ENCODE data around the gene BBS9.

The BBS9 gene

GRCh38 chr7:33129806-33130153 is 416 bp downstream of the BBS9 start:
- Histone ChIP-seq H3K27me3 (replicated peaks; ENCODE audit: control insufficient read depth, insufficient read depth, low read length) (no peaks in the 10 kb centered on the region), H3K4me1 (ENCODE audit: control insufficient read depth, insufficient read depth, low read length) (peaks cover 9% of the 10 kb centered on the region), H3K36me3 (ENCODE audit: control insufficient read depth, insufficient read depth, low read length, severe bottlenecking) (no peaks in the 10 kb centered on the region), H3K9me3 (ENCODE audit: control insufficient read depth, low read length) (peaks cover 5% of the 10 kb centered on the region), H3K4me3 (ENCODE audit: low read length) (peak overlapping the region; percentile 93), H3K9ac (ENCODE audit: low read length) (peak overlapping the region; percentile 85)
- no peak for DNase-seq (ENCODE audit: low read depth)

DNA sequence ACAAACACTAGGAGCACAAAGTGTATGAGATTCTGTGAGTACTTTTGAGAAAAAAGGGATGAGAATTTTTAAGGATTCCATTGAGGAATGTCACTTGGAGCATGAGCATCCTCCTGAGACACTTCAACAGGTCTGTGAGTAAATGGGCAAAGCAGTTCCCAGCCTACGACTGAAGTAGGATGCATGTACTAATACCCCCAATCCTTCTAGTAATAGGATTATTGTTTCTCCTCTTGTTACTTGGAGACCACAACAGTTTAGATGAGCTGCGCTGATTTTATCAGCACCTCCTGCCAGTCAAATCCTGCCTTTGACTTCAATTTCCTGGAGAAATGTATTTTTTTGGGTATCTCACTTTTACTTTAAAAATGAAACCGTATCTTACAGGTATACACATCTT is 820 bp downstream of the BBS9 start:
- peaks cover 6% of the 10 kb centered on the region for H3K9me3 ChIP-seq (ENCODE audit: control insufficient read depth, low read length)
- no peaks in the 10 kb centered on the region for H3K27me3 ChIP-seq (replicated peaks; ENCODE audit: control insufficient read depth, insufficient read depth, low read length)
- peaks cover 9% of the 10 kb centered on the region for H3K4me1 ChIP-seq (ENCODE audit: control insufficient read depth, insufficient read depth, low read length)
- no peaks in the 10 kb centered on the region for H3K36me3 ChIP-seq (ENCODE audit: control insufficient read depth, insufficient read depth, low read length, severe bottlenecking)
- peak overlapping the region; percentile 93 for H3K4me3 ChIP-seq (ENCODE audit: low read length)
- DNase-seq (ENCODE audit: low read depth): peak; percentile 36
- H3K9ac ChIP-seq (ENCODE audit: low read length): peak overlapping the region; percentile 85

DNA sequence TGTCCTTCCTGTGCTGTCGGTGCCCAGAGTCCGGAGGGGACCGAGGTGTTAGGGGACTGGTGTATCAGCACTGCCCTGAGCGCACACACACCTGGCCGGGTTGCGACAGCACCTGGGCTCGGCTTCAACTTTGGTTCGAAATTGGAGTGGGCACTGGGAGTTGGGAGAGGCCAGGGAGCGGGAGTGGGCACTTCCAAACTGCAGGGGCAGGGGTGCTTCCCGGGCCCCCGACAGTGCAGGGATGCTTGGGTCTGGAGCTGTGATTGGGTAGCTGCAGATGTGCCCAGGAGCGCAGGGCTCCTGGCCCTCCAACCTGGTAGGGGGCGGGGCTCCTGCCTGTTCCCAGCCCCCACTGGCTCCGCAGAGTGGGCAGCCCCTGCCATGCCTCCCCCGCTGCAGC is 7.7 kb downstream of the BBS9 start:
- Histone ChIP-seq H3K4me3 (ENCODE audit: low read length) (no peak overlapping the region), H3K36me3 (ENCODE audit: control insufficient read depth, insufficient read depth, low read length, severe bottlenecking) (no peaks in the 10 kb centered on the region), H3K27me3 (replicated peaks; ENCODE audit: control insufficient read depth, insufficient read depth, low read length) (no peaks in the 10 kb centered on the region), H3K9ac (ENCODE audit: low read length) (no peak overlapping the region), H3K9me3 (ENCODE audit: control insufficient read depth, low read length) (peaks cover 14% of the 10 kb centered on the region), H3K4me1 (ENCODE audit: control insufficient read depth, insufficient read depth, low read length) (no peaks in the 10 kb centered on the region)
- DNase-seq (ENCODE audit: low read depth): no peak

GRCh38 chr7:33142585-33142984 is 13.2 kb downstream of the BBS9 start:
- H3K4me1 ChIP-seq (ENCODE audit: control insufficient read depth, insufficient read depth, low read length): no peaks in the 10 kb centered on the region
- no peak for DNase-seq (ENCODE audit: low read depth)
- no peak overlapping the region for H3K9ac ChIP-seq (ENCODE audit: low read length)
- no peaks in the 10 kb centered on the region for H3K36me3 ChIP-seq (ENCODE audit: control insufficient read depth, insufficient read depth, low read length, severe bottlenecking)
- no peaks in the 10 kb centered on the region for H3K9me3 ChIP-seq (ENCODE audit: control insufficient read depth, low read length)
- no peak overlapping the region for H3K4me3 ChIP-seq (ENCODE audit: low read length)
- H3K27me3 ChIP-seq (replicated peaks; ENCODE audit: control insufficient read depth, insufficient read depth, low read length): no peaks in the 10 kb centered on the region

DNA sequence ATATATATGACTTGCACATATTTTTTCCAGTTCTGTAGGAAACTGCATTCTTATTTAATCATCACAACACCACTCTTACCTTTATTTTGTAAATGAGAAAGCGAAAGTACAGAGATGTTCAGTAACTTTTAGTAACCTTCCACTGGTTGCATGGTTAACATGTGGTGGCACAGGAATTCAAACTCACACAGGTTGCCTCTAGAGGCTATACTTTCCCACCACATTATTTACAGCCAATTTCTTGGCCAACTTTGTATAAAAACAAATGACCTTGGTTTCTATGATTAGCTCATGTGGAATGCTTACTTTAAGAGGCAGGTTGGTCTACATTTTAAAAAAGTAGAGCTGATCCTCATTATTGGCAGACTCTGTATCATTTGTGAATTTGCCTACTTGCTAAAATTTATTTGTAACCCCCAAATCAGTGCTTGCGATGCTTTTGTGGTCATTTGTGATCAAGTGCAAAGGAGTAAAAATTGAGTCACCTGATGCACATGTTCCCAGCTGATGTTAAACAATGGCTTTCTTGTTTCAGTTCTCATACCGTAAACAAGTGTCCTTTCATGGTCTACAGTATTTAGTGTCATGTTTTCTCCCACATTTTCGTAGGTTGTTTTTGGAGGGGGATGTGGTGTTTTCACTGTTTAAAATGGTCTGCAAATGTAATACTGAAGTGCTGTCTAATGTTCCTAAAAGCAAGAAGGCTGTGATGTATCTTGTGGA is 14.8 kb downstream of the BBS9 start:
- no peak overlapping the region for H3K4me3 ChIP-seq (ENCODE audit: low read length)
- DNase-seq (ENCODE audit: low read depth): no peak
- no peak overlapping the region for H3K9ac ChIP-seq (ENCODE audit: low read length)
- no peaks in the 10 kb centered on the region for H3K4me1 ChIP-seq (ENCODE audit: control insufficient read depth, insufficient read depth, low read length)
- H3K27me3 ChIP-seq (replicated peaks; ENCODE audit: control insufficient read depth, insufficient read depth, low read length): no peaks in the 10 kb centered on the region
- no peaks in the 10 kb centered on the region for H3K36me3 ChIP-seq (ENCODE audit: control insufficient read depth, insufficient read depth, low read length, severe bottlenecking)
- H3K9me3 ChIP-seq (ENCODE audit: control insufficient read depth, low read length): no peaks in the 10 kb centered on the region

DNA sequence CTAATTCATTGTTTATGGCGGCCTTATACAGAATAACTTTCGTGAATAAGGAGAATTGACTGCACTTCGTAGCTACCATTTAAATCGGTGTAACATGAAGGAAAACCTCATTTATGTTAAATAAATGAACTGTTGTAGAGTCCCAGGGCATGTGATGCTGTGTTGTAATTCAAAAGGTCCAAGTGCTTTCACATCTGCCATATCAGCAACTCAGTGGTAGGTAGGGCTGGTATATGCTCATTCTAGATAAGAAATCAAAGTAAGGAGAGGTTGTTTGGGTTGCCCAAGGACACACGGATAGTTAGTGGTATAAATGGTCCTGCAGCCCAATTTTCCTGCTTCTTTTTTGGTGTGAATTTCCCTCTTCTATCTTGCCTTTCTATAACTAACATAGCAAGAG is 15.8 kb downstream of the BBS9 start:
- Histone ChIP-seq H3K36me3 (ENCODE audit: control insufficient read depth, insufficient read depth, low read length, severe bottlenecking) (no peaks in the 10 kb centered on the region), H3K9me3 (ENCODE audit: control insufficient read depth, low read length) (no peaks in the 10 kb centered on the region), H3K9ac (ENCODE audit: low read length) (no peak overlapping the region), H3K4me1 (ENCODE audit: control insufficient read depth, insufficient read depth, low read length) (no peaks in the 10 kb centered on the region), H3K27me3 (replicated peaks; ENCODE audit: control insufficient read depth, insufficient read depth, low read length) (no peaks in the 10 kb centered on the region), H3K4me3 (ENCODE audit: low read length) (no peak overlapping the region)
- no peak for DNase-seq (ENCODE audit: low read depth)

DNA sequence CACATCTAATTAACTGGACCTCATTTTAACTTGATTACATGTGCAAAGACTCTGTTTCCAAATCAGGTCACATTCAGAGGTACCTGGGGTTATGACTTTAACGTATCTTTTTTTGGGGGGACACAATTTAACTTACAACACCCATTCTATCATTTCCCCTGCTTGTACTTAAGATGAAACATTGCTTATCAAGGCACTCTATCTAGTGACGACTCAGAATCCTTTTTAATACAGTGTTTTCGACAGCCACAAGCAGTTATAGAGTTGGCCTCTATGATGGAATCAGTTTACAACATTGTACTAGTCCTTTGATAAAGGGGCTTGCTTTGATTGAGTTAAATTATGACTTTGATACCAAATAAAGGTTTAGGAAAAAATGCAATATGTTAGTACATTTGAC is 22.7 kb downstream of the BBS9 start:
- Histone ChIP-seq H3K36me3 (ENCODE audit: control insufficient read depth, insufficient read depth, low read length, severe bottlenecking) (no peaks in the 10 kb centered on the region), H3K9ac (ENCODE audit: low read length) (no peak overlapping the region), H3K4me3 (ENCODE audit: low read length) (no peak overlapping the region), H3K4me1 (ENCODE audit: control insufficient read depth, insufficient read depth, low read length) (peaks cover 33% of the 10 kb centered on the region), H3K9me3 (ENCODE audit: control insufficient read depth, low read length) (no peaks in the 10 kb centered on the region), H3K27me3 (replicated peaks; ENCODE audit: control insufficient read depth, insufficient read depth, low read length) (no peaks in the 10 kb centered on the region)
- DNase-seq (ENCODE audit: low read depth): no peak

- Histone ChIP-seq H3K27me3 (replicated peaks; ENCODE audit: control insufficient read depth, insufficient read depth, low read length) (no peaks in the 10 kb centered on the region), H3K36me3 (ENCODE audit: control insufficient read depth, insufficient read depth, low read length, severe bottlenecking) (no peaks in the 10 kb centered on the region), H3K4me3 (ENCODE audit: low read length) (no peak overlapping the region), H3K9me3 (ENCODE audit: control insufficient read depth, low read length) (no peaks in the 10 kb centered on the region), H3K9ac (ENCODE audit: low read length) (no peak overlapping the region), H3K4me1 (ENCODE audit: control insufficient read depth, insufficient read depth, low read length) (peaks cover 46% of the 10 kb centered on the region)
- peak; percentile 74 for DNase-seq (ENCODE audit: low read depth)
These were observed 26.4 kb downstream of the BBS9 start for GRCh38 chr7:33155811-33156210.

- peak; percentile 24 for DNase-seq (ENCODE audit: low read depth)
- no peaks in the 10 kb centered on the region for H3K27me3 ChIP-seq (replicated peaks; ENCODE audit: control insufficient read depth, insufficient read depth, low read length)
- H3K9ac ChIP-seq (ENCODE audit: low read length): peak overlapping the region; percentile 13
- peak overlapping the region; percentile 1 for H3K4me3 ChIP-seq (ENCODE audit: low read length)
- peaks cover 46% of the 10 kb centered on the region for H3K4me1 ChIP-seq (ENCODE audit: control insufficient read depth, insufficient read depth, low read length)
- H3K36me3 ChIP-seq (ENCODE audit: control insufficient read depth, insufficient read depth, low read length, severe bottlenecking): no peaks in the 10 kb centered on the region
- no peaks in the 10 kb centered on the region for H3K9me3 ChIP-seq (ENCODE audit: control insufficient read depth, low read length)
These were observed 27.1 kb downstream of the BBS9 start for GRCh38 chr7:33156441-33156840.

GRCh38 chr7:33157311-33157710 is 27.9 kb downstream of the BBS9 start:
- Histone ChIP-seq H3K27me3 (replicated peaks; ENCODE audit: control insufficient read depth, insufficient read depth, low read length) (no peaks in the 10 kb centered on the region), H3K9me3 (ENCODE audit: control insufficient read depth, low read length) (no peaks in the 10 kb centered on the region), H3K4me1 (ENCODE audit: control insufficient read depth, insufficient read depth, low read length) (peaks cover 46% of the 10 kb centered on the region), H3K36me3 (ENCODE audit: control insufficient read depth, insufficient read depth, low read length, severe bottlenecking) (no peaks in the 10 kb centered on the region), H3K4me3 (ENCODE audit: low read length) (peak overlapping the region; percentile 32), H3K9ac (ENCODE audit: low read length) (peak overlapping the region; percentile 25)
- peak; percentile 93 for DNase-seq (ENCODE audit: low read depth)

DNA sequence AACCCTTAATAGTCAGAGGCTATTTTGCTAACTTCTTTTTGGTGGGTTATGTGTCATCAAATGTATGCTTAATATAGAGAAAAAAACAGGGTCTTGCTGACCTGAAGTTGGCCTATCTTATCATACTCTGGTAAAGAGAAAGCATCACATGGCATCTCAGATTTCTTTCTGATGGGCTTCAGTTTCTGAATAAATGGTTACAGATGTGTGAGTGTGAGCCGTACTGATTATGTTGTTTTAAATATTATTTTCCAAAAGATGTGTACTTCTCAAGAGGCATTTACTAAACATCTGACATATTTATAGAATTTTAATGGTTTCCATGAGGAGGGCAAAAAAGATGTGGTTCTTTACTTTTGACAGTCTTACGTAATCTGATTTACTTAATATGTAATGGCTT is 28.4 kb downstream of the BBS9 start:
- Histone ChIP-seq H3K9ac (ENCODE audit: low read length) (peak overlapping the region; percentile 25), H3K9me3 (ENCODE audit: control insufficient read depth, low read length) (no peaks in the 10 kb centered on the region), H3K36me3 (ENCODE audit: control insufficient read depth, insufficient read depth, low read length, severe bottlenecking) (no peaks in the 10 kb centered on the region), H3K27me3 (replicated peaks; ENCODE audit: control insufficient read depth, insufficient read depth, low read length) (no peaks in the 10 kb centered on the region), H3K4me1 (ENCODE audit: control insufficient read depth, insufficient read depth, low read length) (peaks cover 46% of the 10 kb centered on the region), H3K4me3 (ENCODE audit: low read length) (peak overlapping the region; percentile 32)
- DNase-seq (ENCODE audit: low read depth): peak; percentile 78

DNA sequence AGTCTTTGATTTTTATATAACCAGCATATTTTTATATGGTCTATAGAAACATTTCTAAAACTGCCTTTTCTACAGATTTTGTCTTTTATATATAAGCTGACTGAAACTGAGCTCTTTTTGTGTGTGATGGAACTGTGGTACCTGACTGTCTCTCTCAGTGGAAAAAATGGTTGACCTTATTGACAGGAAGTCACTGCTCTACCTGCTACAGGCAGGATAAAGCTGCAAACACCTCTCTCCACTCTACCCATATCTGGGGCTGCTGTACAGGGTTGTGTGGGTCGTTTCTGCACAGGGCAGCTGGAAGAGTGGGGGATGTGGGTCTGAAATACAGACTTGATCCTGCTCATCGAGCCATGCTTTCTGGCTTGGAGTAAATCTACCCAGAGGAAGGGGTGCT is 48.5 kb downstream of the BBS9 start:
- Histone ChIP-seq H3K4me3 (ENCODE audit: low read length) (no peak overlapping the region), H3K27me3 (replicated peaks; ENCODE audit: control insufficient read depth, insufficient read depth, low read length) (no peaks in the 10 kb centered on the region), H3K4me1 (ENCODE audit: control insufficient read depth, insufficient read depth, low read length) (no peaks in the 10 kb centered on the region), H3K9ac (ENCODE audit: low read length) (no peak overlapping the region), H3K36me3 (ENCODE audit: control insufficient read depth, insufficient read depth, low read length, severe bottlenecking) (no peaks in the 10 kb centered on the region), H3K9me3 (ENCODE audit: control insufficient read depth, low read length) (peaks cover 6% of the 10 kb centered on the region)
- no peak for DNase-seq (ENCODE audit: low read depth)
